ENCODE results near the gene ELL3. TPM values are rescaled to one million over a fixed set of nuclear protein-coding genes. Genes with fewer than 3 reads are reported as not detected.
A peak's percentile ranks its signal among the peaks of the same experiment; 100 is the strongest.
"Not testable (repeated sequence)": the region's sequence is repeated elsewhere in the genome, so short reads cannot be mapped to it uniquely, and the experiment has no call there.

ELL3 gene
- polyA plus RNA-seq, 3 donors = 0.90 to 4.5 (median 1.2) TPM

DNA sequence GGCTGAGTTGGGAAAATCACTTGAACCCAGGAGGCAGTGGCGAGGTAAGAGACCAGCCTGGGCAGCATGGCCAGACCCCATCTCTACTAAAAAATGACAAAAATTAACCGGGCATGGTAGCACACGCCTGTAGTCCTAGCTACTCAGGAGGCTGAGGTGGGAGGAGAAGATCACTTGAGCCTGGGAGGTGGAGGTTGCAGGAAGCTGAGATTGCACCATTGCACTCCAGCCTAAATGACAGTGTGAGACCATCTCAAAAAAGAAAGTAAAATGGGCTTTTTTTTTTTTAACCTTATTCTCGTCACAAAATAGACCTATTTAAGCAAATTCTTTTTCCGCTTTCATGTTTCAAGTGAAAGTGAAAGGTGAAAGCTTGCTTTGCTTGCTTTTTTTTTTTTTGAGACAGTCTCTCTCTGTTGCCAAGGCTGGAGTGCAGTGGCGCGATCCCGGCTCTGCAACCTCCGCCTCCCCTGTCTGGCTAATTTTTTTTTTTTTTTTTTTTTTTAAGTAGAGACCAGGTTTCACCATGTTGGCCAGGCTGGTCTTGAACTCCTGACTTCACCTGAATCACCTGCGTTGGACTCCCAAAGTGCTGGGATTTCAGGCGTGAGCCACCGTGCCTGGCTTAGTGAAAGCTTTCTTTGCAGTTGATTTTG, 26.9 kb downstream of the ELL3 start:
- 43 to 55% (median 48%) methylated on average over 12 of the region's 12 CpGs for WGBS, 3 donors
- no peak overlapping the region for H3K27ac ChIP-seq (ENCODE audit: low read depth, low read length)

- no peak overlapping the region for H3K27ac ChIP-seq (ENCODE audit: low read depth, low read length)
- WGBS, 3 donors = 28 to 49% (median 41%) methylated on average over 3 of the region's 3 CpGs
Measured at GRCh38 chr15:43748376-43748775, 28.4 kb downstream of the ELL3 start.

DNA sequence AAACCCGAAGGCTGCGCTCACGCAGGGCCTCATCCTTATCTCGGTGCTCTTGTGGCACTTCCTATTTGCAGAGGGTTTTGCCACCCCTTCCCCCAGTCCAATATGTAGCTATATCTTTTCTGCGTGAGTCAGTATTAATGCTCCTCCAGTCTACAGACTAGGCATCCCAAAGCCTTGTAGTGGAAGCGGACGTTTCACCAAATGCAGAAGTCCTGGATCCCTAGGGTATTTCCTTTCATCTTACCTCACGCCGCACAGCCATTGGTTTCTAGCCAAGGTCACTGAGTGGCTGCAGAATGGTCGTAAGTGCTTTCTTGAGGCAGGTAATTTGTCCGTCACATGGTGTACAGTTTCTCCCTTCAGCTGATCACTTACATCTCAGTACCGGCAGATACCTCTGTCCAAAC, 29.9 kb downstream of the ELL3 start:
- 0 to 1% (median 0%) methylated on average over 12 of the region's 12 CpGs for WGBS, 3 donors
- H3K27ac ChIP-seq (ENCODE audit: low read depth, low read length) = peak overlapping the region; percentile 38

- peak within 1 kb of the TSS; percentile 38 for H3K27ac ChIP-seq (ENCODE audit: low read depth, low read length)
- 0 to 2% (median 1%) methylated on average over 68 to 84 of the region's 84 CpGs for WGBS, 3 donors
Measured at GRCh38 chr15:43746245-43746902, 30.4 kb downstream of the ELL3 start, which contains the start of gene PDIA3. Gene PDIA3, plus strand, starts transcription at chr15:43746438. Its CDS starts 102 bp downstream, at chr15:43746540.

GRCh38 chr15:43735416-43735815, 41.4 kb downstream of the ELL3 start:
- no peak overlapping the region for H3K27ac ChIP-seq (ENCODE audit: low read depth, low read length)
- WGBS, 3 donors = 84 to 89% (median 85%) methylated on average over 6 of the region's 6 CpGs

DNA sequence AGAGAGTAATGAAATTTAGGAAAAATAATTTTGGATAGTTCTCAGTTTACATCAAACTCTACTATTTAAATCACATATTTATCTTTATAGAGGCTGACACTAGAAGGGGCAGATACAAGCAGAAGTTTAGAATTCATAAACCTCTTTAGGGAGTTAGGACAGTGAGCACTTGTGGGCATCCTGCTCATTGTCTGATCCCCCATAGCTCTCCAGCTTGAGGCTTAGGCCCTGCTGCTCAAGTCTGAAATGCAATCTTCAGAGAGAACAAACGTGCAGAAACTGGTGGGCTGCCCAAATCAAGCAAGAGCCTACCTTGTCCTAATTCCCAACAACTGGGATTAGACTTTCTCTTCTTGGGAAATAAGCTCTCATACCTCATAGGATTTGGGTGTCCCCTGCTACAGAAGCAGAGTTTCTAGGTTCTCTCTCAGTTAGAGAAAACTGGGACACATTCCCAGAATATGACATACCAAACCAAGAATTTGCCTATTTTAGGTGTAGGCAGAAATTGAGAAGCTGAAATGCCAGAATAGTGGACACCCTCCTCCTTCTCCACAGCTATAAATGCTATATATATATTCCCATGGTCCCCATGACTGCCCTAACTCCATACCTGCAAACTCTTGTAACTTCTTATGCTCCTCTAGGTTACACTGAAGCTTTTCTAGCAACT, 48.6 kb downstream of the ELL3 start:
- WGBS, 3 donors = 29 to 67% (median 46%) methylated on average over 1 of the region's 1 CpG
- not testable (repeated sequence) for H3K27ac ChIP-seq (ENCODE audit: low read depth, low read length)

- H3K27ac ChIP-seq (ENCODE audit: low read depth, low read length) = not testable (repeated sequence)
- 91 to 100% (median 97%) methylated on average over 1 of the region's 1 CpG for WGBS, 3 donors
Measured at GRCh38 chr15:43726306-43726705, 50.5 kb downstream of the ELL3 start.

GRCh38 chr15:43723151-43723550, 53.6 kb downstream of the ELL3 start:
- 74 to 79% (median 76%) methylated on average over 4 of the region's 4 CpGs for WGBS, 3 donors
- no peak overlapping the region for H3K27ac ChIP-seq (ENCODE audit: low read depth, low read length)

Other genes starting within 250 kb of the ELL3 start
- 1 to 10 TPM; 6.1 to 9.0 (median 8.3) TPM for gene PPIP5K1, start 186.8 kb downstream of the ELL3 start, polyA plus RNA-seq
- 10 to 100 TPM in 1 of 3 donors, 1 to 10 TPM in 2; 2.4 to 10.0 (median 5.2) TPM for gene CKMT1B, start 182.9 kb downstream of the ELL3 start, polyA plus RNA-seq
- under 1 TPM in 2 of 3 donors, not detected in 1; 0.19 to 0.21 TPM for gene STRC, start 158.2 kb downstream of the ELL3 start, polyA plus RNA-seq
- 1 to 10 TPM; 1.0 to 2.1 (median 1.6) TPM for gene CATSPER2, start 128.1 kb downstream of the ELL3 start, polyA plus RNA-seq
- 1 to 10 TPM; 1.6 to 5.8 (median 3.6) TPM for gene CKMT1A, start 83.1 kb downstream of the ELL3 start, polyA plus RNA-seq
- gene PDIA3, start 30.5 kb downstream of the ELL3 start, polyA plus RNA-seq = 100 to 1,000 TPM; 103 to 141 (median 117) TPM
- gene SERF2, start 15.4 kb upstream of the ELL3 start, polyA plus RNA-seq = 1,000 to 10,000 TPM; 1,192 to 2,361 (median 1,574) TPM
- under 1 TPM; 0.44 to 0.79 (median 0.46) TPM for gene SERINC4, start 23.3 kb upstream of the ELL3 start, polyA plus RNA-seq
- gene HYPK, start 23.6 kb upstream of the ELL3 start, polyA plus RNA-seq = 10 to 100 TPM in 2 of 3 donors, 1 to 10 TPM in 1; 9.9 to 30.6 (median 12.3) TPM
- 10 to 100 TPM; 11.2 to 18.1 (median 14.9) TPM for gene MFAP1, start 47.7 kb upstream of the ELL3 start, polyA plus RNA-seq
- gene WDR76, start 50.0 kb upstream of the ELL3 start, polyA plus RNA-seq = 1 to 10 TPM; 1.6 to 2.7 (median 1.6) TPM

All from adipose tissue (tissue), 3 donors.